Measurements from ENCODE around the gene SLK.

SLK gene

DNA sequence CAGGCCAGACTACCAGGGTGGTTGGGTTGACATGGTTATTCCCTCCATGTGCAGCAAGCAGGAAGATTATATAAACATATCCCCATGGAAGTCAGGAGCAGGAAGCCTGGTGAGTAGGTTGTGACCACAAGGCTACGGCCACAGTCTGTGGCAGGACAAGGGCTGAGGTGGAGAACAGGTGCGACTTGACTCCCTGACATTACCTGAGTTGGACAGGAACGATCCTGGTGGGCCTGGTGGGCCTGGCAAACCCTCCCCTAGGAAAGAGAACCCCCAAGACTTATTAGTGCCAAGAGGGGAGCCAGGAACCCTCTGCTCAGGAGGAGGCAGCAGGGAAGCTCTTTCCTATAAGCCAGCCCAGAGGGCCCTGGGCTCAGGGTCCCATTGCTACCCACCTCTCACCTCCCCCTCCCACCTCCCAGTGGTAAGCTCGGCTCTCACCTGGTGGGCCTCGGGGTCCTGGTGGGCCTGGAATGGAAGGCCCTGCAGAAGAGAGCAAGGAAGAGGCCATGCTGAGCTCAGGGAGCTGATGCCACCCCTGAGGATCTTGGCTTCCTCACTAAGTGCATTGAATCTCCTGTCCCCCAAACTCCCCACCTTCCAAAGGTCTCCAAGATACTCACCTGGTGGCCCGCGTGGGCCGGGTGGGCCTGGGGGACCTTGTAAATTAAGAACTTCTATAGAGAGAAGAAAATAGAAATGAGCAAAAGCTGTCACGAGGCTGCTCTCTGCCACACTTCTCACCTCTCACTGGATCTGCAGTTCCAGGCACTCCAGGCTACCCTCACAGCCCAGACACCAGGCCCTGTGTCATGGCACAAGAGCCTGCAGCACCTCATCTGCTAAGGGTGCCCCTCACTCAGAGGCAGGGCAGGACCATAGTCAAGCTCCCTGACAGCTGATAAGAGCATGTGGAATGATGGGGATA, 74.2 kb downstream of the SLK start:
- TF ChIP-seq, protein P1, sequence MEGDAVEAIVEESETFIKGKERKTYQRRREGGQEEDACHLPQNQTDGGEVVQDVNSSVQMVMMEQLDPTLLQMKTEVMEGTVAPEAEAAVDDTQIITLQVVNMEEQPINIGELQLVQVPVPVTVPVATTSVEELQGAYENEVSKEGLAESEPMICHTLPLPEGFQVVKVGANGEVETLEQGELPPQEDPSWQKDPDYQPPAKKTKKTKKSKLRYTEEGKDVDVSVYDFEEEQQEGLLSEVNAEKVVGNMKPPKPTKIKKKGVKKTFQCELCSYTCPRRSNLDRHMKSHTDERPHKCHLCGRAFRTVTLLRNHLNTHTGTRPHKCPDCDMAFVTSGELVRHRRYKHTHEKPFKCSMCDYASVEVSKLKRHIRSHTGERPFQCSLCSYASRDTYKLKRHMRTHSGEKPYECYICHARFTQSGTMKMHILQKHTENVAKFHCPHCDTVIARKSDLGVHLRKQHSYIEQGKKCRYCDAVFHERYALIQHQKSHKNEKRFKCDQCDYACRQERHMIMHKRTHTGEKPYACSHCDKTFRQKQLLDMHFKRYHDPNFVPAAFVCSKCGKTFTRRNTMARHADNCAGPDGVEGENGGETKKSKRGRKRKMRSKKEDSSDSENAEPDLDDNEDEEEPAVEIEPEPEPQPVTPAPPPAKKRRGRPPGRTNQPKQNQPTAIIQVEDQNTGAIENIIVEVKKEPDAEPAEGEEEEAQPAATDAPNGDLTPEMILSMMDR (IDR thresholded peaks at IDR 0.05; ENCODE audit: extremely low read depth, insufficient read depth, missing control alignments) = no peak
- in situ Hi-C loops (cut with MboI; ENCODE audit: low pct_unique_long_range_greater_than_20kb, low sequenced_read_pairs, unreplicated experiment) = no loop called here

DNA sequence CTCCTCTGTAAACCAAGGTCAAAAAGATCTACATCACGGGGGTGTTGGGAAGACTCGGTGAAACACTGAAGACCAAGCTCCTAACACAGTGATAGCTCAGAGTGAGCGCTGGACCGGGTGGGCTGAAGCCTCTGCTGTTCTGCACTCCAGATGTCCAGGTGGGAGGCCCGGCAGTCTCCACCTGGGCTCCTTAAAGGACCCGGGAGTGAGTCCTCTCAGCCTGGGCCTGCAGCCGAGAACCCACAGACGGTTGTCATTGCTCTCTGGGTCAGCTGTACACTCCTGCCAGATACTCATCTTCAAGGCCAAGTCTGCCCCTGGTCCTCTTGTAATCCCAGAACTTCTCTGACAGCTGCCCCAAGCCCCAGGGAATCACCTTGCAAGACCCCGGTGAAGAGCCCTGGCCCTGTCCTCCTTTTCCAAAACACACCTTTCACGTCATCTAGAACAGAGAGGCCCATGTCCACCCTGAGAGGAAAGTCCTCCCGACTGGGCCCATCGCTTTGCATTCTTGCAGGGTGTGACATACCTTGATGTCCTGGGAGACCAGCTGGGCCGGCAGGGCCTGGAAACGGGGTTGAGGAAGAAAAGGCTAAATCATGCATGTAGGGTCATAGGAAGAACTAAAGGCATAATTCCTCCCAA, 75.1 kb downstream of the SLK start:
- in situ Hi-C loops (cut with MboI; ENCODE audit: low pct_unique_long_range_greater_than_20kb, low sequenced_read_pairs, unreplicated experiment) = no loop called here
- no peak for DNase-seq (ENCODE audit: low spot score)
- TF ChIP-seq, protein P1 (IDR thresholded peaks at IDR 0.05; ENCODE audit: extremely low read depth, insufficient read depth, missing control alignments) = no peak

More for the DNA sequence above, 74.2 kb downstream of the SLK start:
- no peak for DNase-seq (ENCODE audit: low spot score)

DNA sequence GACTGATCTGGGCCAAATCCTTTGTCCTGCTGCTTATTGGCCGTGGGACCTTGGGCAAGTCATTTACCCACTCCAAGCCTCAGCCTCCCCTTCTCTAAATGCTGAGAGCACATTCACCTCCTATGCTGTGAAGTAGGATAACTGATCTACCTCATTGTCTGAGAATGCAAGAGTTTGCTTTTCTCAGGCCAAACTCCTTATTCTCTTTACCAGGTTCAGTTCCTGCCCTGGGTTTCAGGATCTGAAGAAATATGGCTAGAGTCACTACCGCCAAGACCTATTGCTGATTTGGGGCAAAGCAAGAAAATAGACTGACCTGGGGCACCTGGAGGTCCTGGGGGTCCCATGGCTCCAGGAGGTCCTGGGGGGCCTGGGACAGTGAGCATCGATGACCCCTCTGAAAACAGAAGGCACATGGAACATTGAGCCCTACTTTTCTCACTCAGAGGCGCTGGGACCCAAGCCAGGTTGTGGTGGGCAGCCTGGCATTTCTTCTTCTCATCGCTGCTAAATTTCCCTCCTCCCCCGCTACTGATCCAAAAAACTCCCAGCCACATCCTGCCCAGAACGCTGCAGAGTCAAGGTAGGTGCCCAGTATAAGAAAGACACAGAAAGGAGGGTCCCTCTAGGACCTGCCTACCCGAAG, 76.4 kb downstream of the SLK start:
- TF ChIP-seq, protein P1 (IDR thresholded peaks at IDR 0.05; ENCODE audit: extremely low read depth, insufficient read depth, missing control alignments) = no peak
- DNase-seq (ENCODE audit: low spot score) = no peak
- in situ Hi-C loops (cut with MboI; ENCODE audit: low pct_unique_long_range_greater_than_20kb, low sequenced_read_pairs, unreplicated experiment) = no loop called here

- in situ Hi-C loops (cut with MboI; ENCODE audit: low pct_unique_long_range_greater_than_20kb, low sequenced_read_pairs, unreplicated experiment) = no loop called here
- TF ChIP-seq, protein P1 (IDR thresholded peaks at IDR 0.05; ENCODE audit: extremely low read depth, insufficient read depth, missing control alignments) = no peak
- DNase-seq (ENCODE audit: low spot score) = no peak
Observed at GRCh38 chr10:104043854-104044253, 76.9 kb downstream of the SLK start.

GRCh38 chr10:104045151-104046089, 78.5 kb downstream of the SLK start:
- peak; percentile 51 for DNase-seq (ENCODE audit: low spot score)
- in situ Hi-C loops (cut with MboI; ENCODE audit: low pct_unique_long_range_greater_than_20kb, low sequenced_read_pairs, unreplicated experiment) = no loop called here
- TF ChIP-seq, protein P1 (IDR thresholded peaks at IDR 0.05; ENCODE audit: extremely low read depth, insufficient read depth, missing control alignments) = peak; percentile 53
